Measurements from ENCODE around the gene PAXX. TPM values are rescaled to one million over a fixed set of nuclear protein-coding genes. Genes with fewer than 3 reads are reported as not detected.
A peak's percentile ranks its signal among the peaks of the same experiment; 100 is the strongest.

The PAXX gene
- total RNA-seq, 2 donors from 2014 or later: 29.9 to 81.0 TPM

- Histone ChIP-seq H3K9me3 (no peaks in the 10 kb centered on the region), H3K9ac (ENCODE audit: low read depth in 2 of 2, low read length in 2 of 2) (peak overlapping the region in 1 of 2 donors; percentile 52)
- intact Hi-C loops (cut with DNase I): loop anchor here (2.0 kb wide), 1 partner anchor 84 kb away; the partner anchor contains the start of genes C8G and FBXW5
These were observed 37.1 kb downstream of the PAXX start for GRCh38 chr9:137029058-137029936.

GRCh38 chr9:137030006-137030405, 37.8 kb downstream of the PAXX start:
- no peaks in the 10 kb centered on the region for H3K9me3 ChIP-seq
- H3K27ac ChIP-seq: no peak overlapping the region
- H3K9ac ChIP-seq (ENCODE audit: low read depth in 2 of 2, low read length in 2 of 2): no peak overlapping the region
- intact Hi-C loops (cut with DNase I): no loop called here
- no peak for DNase-seq
- no peaks in the 10 kb centered on the region for H3K36me3 ChIP-seq
- TF ChIP-seq CTCF (IDR thresholded peaks at IDR 0.05): no peak
- no peak overlapping the region for H3K4me3 ChIP-seq
- H3K27me3 ChIP-seq: no peaks in the 10 kb centered on the region
- H3K4me1 ChIP-seq: peaks cover 32% of the 10 kb centered on the region

More at GRCh38 chr9:137029058-137029936, 37.1 kb downstream of the PAXX start:
- H3K36me3 ChIP-seq: no peaks in the 10 kb centered on the region
- H3K27me3 ChIP-seq: no peaks in the 10 kb centered on the region
- peak overlapping the region; percentile 52 for H3K4me3 ChIP-seq
- peak overlapping the region; percentile 46 for H3K27ac ChIP-seq
- peaks cover 25% of the 10 kb centered on the region for H3K4me1 ChIP-seq
- peak; percentile 91 for TF ChIP-seq CTCF (IDR thresholded peaks at IDR 0.05)
- DNase-seq: peak; percentile 87

- peak; percentile 31 for DNase-seq
- Histone ChIP-seq H3K36me3 (no peaks in the 10 kb centered on the region), H3K9ac (ENCODE audit: low read depth in 2 of 2, low read length in 2 of 2) (peak overlapping the region in 1 of 2 donors; percentile 24), H3K27ac (no peak overlapping the region), H3K4me3 (no peak overlapping the region), H3K9me3 (no peaks in the 10 kb centered on the region), H3K27me3 (no peaks in the 10 kb centered on the region), H3K4me1 (peaks cover 35% of the 10 kb centered on the region)
- TF ChIP-seq CTCF (IDR thresholded peaks at IDR 0.05): no peak
- intact Hi-C loops (cut with DNase I): no loop called here
These were observed 38.6 kb downstream of the PAXX start for GRCh38 chr9:137030538-137031527.

GRCh38 chr9:137031904-137032640, 39.9 kb downstream of the PAXX start, which contains the start of gene FUT7:
FUT7 (minus strand) TSS chr9:137032088; CDS start chr9:137031991, 97 bp downstream.
- peak; percentile 34 for DNase-seq
- no peaks in the 10 kb centered on the region for H3K9me3 ChIP-seq
- no peak for TF ChIP-seq CTCF (IDR thresholded peaks at IDR 0.05)
- peak within 1 kb of the TSS in 1 of 2 donors; percentile 5 for H3K9ac ChIP-seq (ENCODE audit: low read depth in 2 of 2, low read length in 2 of 2)
- no peaks in the 10 kb centered on the region for H3K27me3 ChIP-seq
- peaks cover 29% of the 10 kb centered on the region for H3K4me1 ChIP-seq
- intact Hi-C loops (cut with DNase I): no loop called here
- peak within 1 kb of the TSS; percentile 7 for H3K4me3 ChIP-seq
- peak within 1 kb of the TSS; percentile 27 for H3K27ac ChIP-seq
- no peaks in the 10 kb centered on the region for H3K36me3 ChIP-seq

Data from colonic mucosa (tissue), 4 donors.